Sigmoid colon (tissue), 7 donors: ENCODE results near the gene METTL23. TPM values are rescaled to one million over a fixed set of nuclear protein-coding genes. Genes with fewer than 3 reads are reported as not detected.

ENCODE experiments used
- DNase-seq: peaks from one replicate; pipeline ENCODE4 v3.0.0-alpha.2; 2019
- H3K27ac ChIP-seq, 4 donors: fragments of 200-600 bp; sonication (generic); one replicate each; pipeline ENCODE4 v1.5.1; 2016 to 2019; ENCODE audit warnings: mild to moderate bottlenecking in 1 of 4
- H3K27me3 ChIP-seq, 3 donors: fragments of 200-600 bp; sonication (generic); one replicate each; pipeline ENCODE4 v1.5.1; 2019; ENCODE audit warnings: mild to moderate bottlenecking in 1 of 3
- H3K36me3 ChIP-seq, 4 donors: fragments of 200-600 bp; sonication (generic); one replicate each; pipeline ENCODE4 v1.5.1; 2016 to 2019
- H3K4me1 ChIP-seq, 4 donors: fragments of 200-600 bp; sonication (generic); one replicate each; pipeline ENCODE4 v1.5.1; 2017 to 2019
- H3K4me3 ChIP-seq, 4 donors: fragments of 200-600 bp; sonication (generic); one replicate each; pipeline ENCODE4 v1.5.1; 2017 to 2019; ENCODE audit warnings: mild to moderate bottlenecking in 2 of 4, moderate library complexity in 1 of 4
- H3K9me3 ChIP-seq, 4 donors: fragments of 200-600 bp in 3 of 4; sonication (generic) in 3 of 4; one replicate each; pipeline versions ENCODE4 v1.5.1 to v1.6.1; 2013 to 2019
- CTCF ChIP-seq, 4 experiments: fragments of 450-650 bp in 3 of 4; fragments of 200-600 bp in 1 of 4; IDR thresholded peaks; one replicate each; pipeline ENCODE4 v1.5.1; 2016 to 2019; ENCODE audit warnings: antibody characterized with exemption in 4 of 4, mild to moderate bottlenecking in 3 of 4, moderate library complexity in 2 of 4
- EP300 ChIP-seq, 4 donors: sonication (generic); formaldehyde crosslinking; IDR thresholded peaks; one replicate each; pipeline ENCODE4 v1.6.1; 2017; ENCODE audit warnings: antibody characterized with exemption in 4 of 4
- POLR2A ChIP-seq, 2 donors: fragments of 450-650 bp; IDR thresholded peaks; one replicate each; pipeline ENCODE4 v1.6.1; 2016; ENCODE audit warnings: antibody characterized with exemption in 2 of 2, mild to moderate bottlenecking in 2 of 2, moderate library complexity in 2 of 2
- POLR2AphosphoS5 ChIP-seq, 4 donors: sonication (generic); formaldehyde crosslinking; IDR thresholded peaks; one replicate each; pipeline ENCODE4 v1.6.1; 2017; ENCODE audit warnings: antibody characterized with exemption in 4 of 4
- WGBS, 2 donors: extraction: QIAGEN DNeasy Blood & Tissue Kit; methylation state at CpG; one replicate each; pipeline ENCODE4 v1.1.7; 2013; 5-methylcytosine and 5-hydroxymethylcytosine counted together
- intact Hi-C: fragments of 100-400 bp; cut with DNase I; formaldehyde crosslinking; loops from one replicate; pipeline ENCODE4 v1.15.1; 2023
- polyA plus RNA-seq, 3 donors: library from polyadenylated mRNA; stranded (reverse); fragments of 200-250 nt; gene quantifications; one replicate each; pipeline ENCODE4 v1.2.3, GENCODE V29; 2013
- total RNA-seq, 4 donors: library from RNA; depleted of rRNA; stranded (reverse); fragments of >200 nt; gene quantifications; one replicate each; pipeline ENCODE4 v1.1.0, GENCODE V29; 2016
- donor health status: healthy with polysubstance abuse.
- donor health status: Bipolar disorder and iron deficiency.
- donor health status: healthy.

METTL23 gene
- total and polyA plus RNA-seq, 7 donors = 13.6 to 34.8 (median 25.7) TPM

GRCh38 chr17:76714822-76715495, 11.7 kb upstream of the METTL23 start:
- intact Hi-C loops = loop anchor here (2.0 to 5.0 kb wide), 5 partner anchors 32 to 193 kb away; no protein-coding TSS in a partner anchor
- H3K4me1 ChIP-seq = peaks cover 0 to 47% (median 35%) of the 10 kb centered on the region in 4 donors

GRCh38 chr17:76715496-76715830, 11.2 kb upstream of the METTL23 start:
- DNase-seq = no peak
- no peak overlapping the region for H3K4me3 ChIP-seq
- WGBS, 2 donors = 90 to 93% methylated on average over 2 of the region's 2 CpGs
- no peak for TF ChIP-seq POLR2AphosphoS5 (IDR thresholded peaks at IDR 0.05)
- H3K4me1 ChIP-seq = peaks cover 0 to 47% (median 35%) of the 10 kb centered on the region in 4 donors
- H3K9me3 ChIP-seq = no peaks in the 10 kb centered on the region
- intact Hi-C loops = loop anchor here (2.0 to 5.0 kb wide), 3 partner anchors 33 to 193 kb away; no protein-coding TSS in a partner anchor
- peaks cover 31 to 68% (median 51%) of the 10 kb centered on the region in 4 donors for H3K36me3 ChIP-seq
- no peaks in the 10 kb centered on the region for H3K27me3 ChIP-seq
- H3K27ac ChIP-seq = peak overlapping the region; percentile 43 to 92 (median 68)

More at GRCh38 chr17:76714822-76715495, 11.7 kb upstream of the METTL23 start:
- Histone ChIP-seq H3K27me3 (no peaks in the 10 kb centered on the region), H3K27ac (peak overlapping the region; percentile 43 to 92 (median 68)), H3K36me3 (peaks cover 26 to 63% (median 46%) of the 10 kb centered on the region in 4 donors), H3K4me3 (no peak overlapping the region), H3K9me3 (no peaks in the 10 kb centered on the region)
- TF ChIP-seq POLR2AphosphoS5 (IDR thresholded peaks at IDR 0.05) = no peak
- TF ChIP-seq CTCF (IDR thresholded peaks at IDR 0.05) = peak; percentile 70 to 82 (median 74)
- peak; percentile 80 for DNase-seq
- WGBS, 2 donors = 18 to 32% methylated on average over 4 of the region's 4 CpGs

- intact Hi-C loops = loop anchor here (5.0 kb wide), 2 partner anchors 159 to 194 kb away; no protein-coding TSS in a partner anchor
- H3K27ac ChIP-seq = peak overlapping the region; percentile 43 to 92 (median 68)
- no peak for TF ChIP-seq CTCF (IDR thresholded peaks at IDR 0.05)
- no peak for TF ChIP-seq POLR2A (IDR thresholded peaks at IDR 0.05)
- TF ChIP-seq EP300 (IDR thresholded peaks at IDR 0.05) = no peak
- peak in 2 of 4 donors; percentile 28 to 59 for TF ChIP-seq POLR2AphosphoS5 (IDR thresholded peaks at IDR 0.05)
- no peak overlapping the region for H3K4me3 ChIP-seq
- no peaks in the 10 kb centered on the region for H3K9me3 ChIP-seq
- DNase-seq = peak; percentile 77
- peaks cover 0 to 50% (median 33%) of the 10 kb centered on the region in 4 donors for H3K4me1 ChIP-seq
- WGBS, 2 donors = 76 to 82% methylated on average over 13 of the region's 13 CpGs
- H3K27me3 ChIP-seq = no peaks in the 10 kb centered on the region
- peaks cover 37 to 76% (median 59%) of the 10 kb centered on the region in 4 donors for H3K36me3 ChIP-seq
Measured at GRCh38 chr17:76716146-76716838, 10.3 kb upstream of the METTL23 start.

- Histone ChIP-seq H3K36me3 (peaks cover 43 to 82% (median 65%) of the 10 kb centered on the region in 4 donors), H3K4me3 (no peak overlapping the region), H3K4me1 (peaks cover 0 to 50% (median 30%) of the 10 kb centered on the region in 4 donors), H3K27me3 (no peaks in the 10 kb centered on the region), H3K9me3 (no peaks in the 10 kb centered on the region), H3K27ac (peak overlapping the region; percentile 43 to 92 (median 68))
- no peak for TF ChIP-seq EP300 (IDR thresholded peaks at IDR 0.05)
- no peak for TF ChIP-seq POLR2A (IDR thresholded peaks at IDR 0.05)
- TF ChIP-seq POLR2AphosphoS5 (IDR thresholded peaks at IDR 0.05) = no peak
- no peak for TF ChIP-seq CTCF (IDR thresholded peaks at IDR 0.05)
- DNase-seq = no peak
- intact Hi-C loops = loop anchor here (5.0 kb wide), 2 partner anchors 160 to 195 kb away; no protein-coding TSS in a partner anchor
- WGBS, 2 donors = 86 to 88% methylated on average over 6 of the region's 6 CpGs
Measured at GRCh38 chr17:76716839-76717215, 9.8 kb upstream of the METTL23 start.

GRCh38 chr17:76718516-76718915, 8.1 kb upstream of the METTL23 start:
- Histone ChIP-seq H3K27me3 (no peaks in the 10 kb centered on the region), H3K9me3 (no peaks in the 10 kb centered on the region), H3K4me3 (no peak overlapping the region), H3K27ac (no peak overlapping the region), H3K36me3 (peaks cover 50 to 88% (median 79%) of the 10 kb centered on the region in 4 donors), H3K4me1 (peaks cover 0 to 54% (median 37%) of the 10 kb centered on the region in 4 donors)
- intact Hi-C loops = loop anchor here (5.0 kb wide), 2 partner anchors 161 to 196 kb away; no protein-coding TSS in a partner anchor
- WGBS, 2 donors = 92 to 96% methylated on average over 16 of the region's 16 CpGs
- TF ChIP-seq CTCF (IDR thresholded peaks at IDR 0.05) (no peak), POLR2AphosphoS5 (IDR thresholded peaks at IDR 0.05) (no peak), POLR2A (IDR thresholded peaks at IDR 0.05) (no peak), EP300 (IDR thresholded peaks at IDR 0.05) (no peak)
- peak; percentile 43 for DNase-seq
